Esophagus squamous epithelium (tissue), 5 donors: ENCODE results near the gene PYGO1. TPM values are rescaled to one million over a fixed set of nuclear protein-coding genes. Genes with fewer than 3 reads are reported as not detected.

ENCODE experiments used
- DNase-seq: peaks from one replicate; lab custom pipeline; 2025; lab: John Stamatoyannopoulos, UW
- H3K27ac ChIP-seq, 4 donors: fragments of 200-600 bp; sonication (generic); one replicate each; pipeline ENCODE4 v1.5.1; 2016 to 2019; ENCODE audit warnings: mild to moderate bottlenecking in 1 of 4
- H3K27me3 ChIP-seq, 4 donors: fragments of 200-600 bp; sonication (generic); 1 replicate in 3 of 4; 2 replicates in 1 of 4; pipeline versions ENCODE4 v1.5.1 to v1.6.0; 2017 to 2021; ENCODE audit warnings: antibody characterized with exemption in 1 of 4
- H3K36me3 ChIP-seq, 3 donors: fragments of 200-600 bp; sonication (generic); one replicate each; pipeline ENCODE4 v1.5.1; 2016 to 2019
- H3K4me1 ChIP-seq, 3 donors: fragments of 200-600 bp; sonication (generic); one replicate each; pipeline ENCODE4 v1.5.1; 2017 to 2019
- H3K4me3 ChIP-seq, 4 donors: fragments of 200-600 bp; sonication (generic); 1 replicate in 3 of 4; 2 replicates in 1 of 4; pipeline ENCODE4 v1.5.1; 2016 to 2019; ENCODE audit warnings: mild to moderate bottlenecking in 2 of 4, moderate library complexity in 1 of 4
- H3K9me3 ChIP-seq, 3 donors: fragments of 200-600 bp; sonication (generic); one replicate each; pipeline ENCODE4 v1.5.1; 2016 to 2019
- POLR2A ChIP-seq, 4 donors: fragments of 450-650 bp; IDR thresholded peaks; one replicate each; pipeline ENCODE4 v1.6.1; 2017; ENCODE audit warnings: antibody characterized with exemption in 4 of 4, mild to moderate bottlenecking in 4 of 4, moderate library complexity in 3 of 4
- WGBS, 2 donors: methylation state at CpG; one replicate each; pipeline ENCODE4 v1.1.5; 2018; 5-methylcytosine and 5-hydroxymethylcytosine counted together
- intact Hi-C: fragments of 100-400 bp; cut with DNase I; formaldehyde crosslinking; loops from one replicate; pipeline ENCODE4 v1.15.0; 2022
- total RNA-seq, 4 donors: library from RNA; depleted of rRNA; stranded (reverse); fragments of >200 nt; gene quantifications; one replicate each; pipeline ENCODE4 v1.1.0, GENCODE V29; 2016
- TF ChIP-seq, protein P1 (sequence below), 6 experiments: fragments of 450-650 bp in 4 of 6; fragments of 200-600 bp in 2 of 6; sonication (generic) in 2 of 6; IDR thresholded peaks; one replicate each; pipeline ENCODE4 v1.5.1; 2016 to 2019; ENCODE audit warnings: antibody characterized with exemption in 6 of 6, mild to moderate bottlenecking in 4 of 6, moderate library complexity in 4 of 6
- donor health status: DM: yes; HTN: yes; CAD: no.

PYGO1 gene
- total RNA-seq, 4 donors from 2014 or later: 1.3 to 5.1 (median 1.8) TPM

DNA sequence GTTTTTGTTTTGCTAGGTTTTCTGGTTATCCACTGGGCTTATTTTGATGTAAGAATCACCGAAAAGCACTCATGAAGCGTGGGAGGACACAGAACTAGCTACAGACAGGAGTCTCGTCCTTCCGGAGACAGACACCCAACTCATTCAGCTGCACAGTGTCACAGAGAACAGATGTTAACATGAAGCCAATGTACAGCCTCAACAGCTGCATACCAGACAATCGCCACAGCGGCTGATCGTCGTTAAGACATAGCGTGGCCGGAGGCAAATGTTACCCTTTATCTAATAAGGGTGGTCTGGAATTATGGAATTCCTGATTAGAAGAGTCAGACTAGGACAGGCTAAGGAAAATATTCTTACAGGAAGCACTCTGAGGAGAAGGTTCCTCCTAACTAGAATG is 1.1 kb upstream of the PYGO1 start:
- WGBS, 2 donors: 89 to 98% methylated on average over 10 of the region's 10 CpGs
- H3K27ac ChIP-seq: no peak overlapping the region

DNA sequence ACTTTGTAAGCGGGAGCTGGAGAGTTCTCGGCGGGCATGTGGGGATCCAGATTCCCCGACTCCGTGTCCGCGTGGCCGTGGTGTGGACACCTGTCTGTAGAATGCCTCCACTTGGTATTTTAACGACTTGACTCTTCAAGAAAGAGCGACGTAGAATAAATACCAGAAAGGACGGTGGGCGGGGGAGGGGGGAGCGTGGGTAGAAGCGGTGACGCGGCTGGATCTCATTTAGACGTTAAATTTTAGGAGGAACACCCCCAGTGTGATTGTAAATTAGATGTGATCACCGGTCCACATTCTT is 620 bp upstream of the PYGO1 start:
- intact Hi-C loops: no loop called here
- peaks cover 0 to 28% (median 0%) of the 10 kb centered on the region in 3 donors for H3K4me1 ChIP-seq
- H3K4me3 ChIP-seq: peak overlapping the region; percentile 43 to 80 (median 61)
- TF ChIP-seq POLR2A (IDR thresholded peaks at IDR 0.05): no peak
- TF ChIP-seq, protein P1, sequence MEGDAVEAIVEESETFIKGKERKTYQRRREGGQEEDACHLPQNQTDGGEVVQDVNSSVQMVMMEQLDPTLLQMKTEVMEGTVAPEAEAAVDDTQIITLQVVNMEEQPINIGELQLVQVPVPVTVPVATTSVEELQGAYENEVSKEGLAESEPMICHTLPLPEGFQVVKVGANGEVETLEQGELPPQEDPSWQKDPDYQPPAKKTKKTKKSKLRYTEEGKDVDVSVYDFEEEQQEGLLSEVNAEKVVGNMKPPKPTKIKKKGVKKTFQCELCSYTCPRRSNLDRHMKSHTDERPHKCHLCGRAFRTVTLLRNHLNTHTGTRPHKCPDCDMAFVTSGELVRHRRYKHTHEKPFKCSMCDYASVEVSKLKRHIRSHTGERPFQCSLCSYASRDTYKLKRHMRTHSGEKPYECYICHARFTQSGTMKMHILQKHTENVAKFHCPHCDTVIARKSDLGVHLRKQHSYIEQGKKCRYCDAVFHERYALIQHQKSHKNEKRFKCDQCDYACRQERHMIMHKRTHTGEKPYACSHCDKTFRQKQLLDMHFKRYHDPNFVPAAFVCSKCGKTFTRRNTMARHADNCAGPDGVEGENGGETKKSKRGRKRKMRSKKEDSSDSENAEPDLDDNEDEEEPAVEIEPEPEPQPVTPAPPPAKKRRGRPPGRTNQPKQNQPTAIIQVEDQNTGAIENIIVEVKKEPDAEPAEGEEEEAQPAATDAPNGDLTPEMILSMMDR (IDR thresholded peaks at IDR 0.05): no peak
- peak overlapping the region; percentile 62 to 91 (median 81) for H3K27ac ChIP-seq
- H3K27me3 ChIP-seq: peaks cover 0 to 33% (median 0%) of the 10 kb centered on the region in 4 donors
- DNase-seq: no peak
- H3K9me3 ChIP-seq: no peaks in the 10 kb centered on the region
- no peaks in the 10 kb centered on the region for H3K36me3 ChIP-seq
- WGBS, 2 donors: 13 to 27% methylated on average over 14 to 19 of the region's 19 CpGs

More for the DNA sequence above, 1.1 kb upstream of the PYGO1 start:
- H3K27me3 ChIP-seq: peaks cover 0 to 33% (median 0%) of the 10 kb centered on the region in 4 donors
- H3K4me1 ChIP-seq: peaks cover 0 to 28% (median 0%) of the 10 kb centered on the region in 3 donors
- no peaks in the 10 kb centered on the region for H3K36me3 ChIP-seq
- H3K9me3 ChIP-seq: no peaks in the 10 kb centered on the region
- no peak for DNase-seq
- no peak for TF ChIP-seq POLR2A (IDR thresholded peaks at IDR 0.05)
- TF ChIP-seq, protein P1 (IDR thresholded peaks at IDR 0.05): no peak
- H3K4me3 ChIP-seq: peak overlapping the region in 3 of 4 donors; percentile 58 to 80 (median 64)
- intact Hi-C loops: no loop called here

DNA sequence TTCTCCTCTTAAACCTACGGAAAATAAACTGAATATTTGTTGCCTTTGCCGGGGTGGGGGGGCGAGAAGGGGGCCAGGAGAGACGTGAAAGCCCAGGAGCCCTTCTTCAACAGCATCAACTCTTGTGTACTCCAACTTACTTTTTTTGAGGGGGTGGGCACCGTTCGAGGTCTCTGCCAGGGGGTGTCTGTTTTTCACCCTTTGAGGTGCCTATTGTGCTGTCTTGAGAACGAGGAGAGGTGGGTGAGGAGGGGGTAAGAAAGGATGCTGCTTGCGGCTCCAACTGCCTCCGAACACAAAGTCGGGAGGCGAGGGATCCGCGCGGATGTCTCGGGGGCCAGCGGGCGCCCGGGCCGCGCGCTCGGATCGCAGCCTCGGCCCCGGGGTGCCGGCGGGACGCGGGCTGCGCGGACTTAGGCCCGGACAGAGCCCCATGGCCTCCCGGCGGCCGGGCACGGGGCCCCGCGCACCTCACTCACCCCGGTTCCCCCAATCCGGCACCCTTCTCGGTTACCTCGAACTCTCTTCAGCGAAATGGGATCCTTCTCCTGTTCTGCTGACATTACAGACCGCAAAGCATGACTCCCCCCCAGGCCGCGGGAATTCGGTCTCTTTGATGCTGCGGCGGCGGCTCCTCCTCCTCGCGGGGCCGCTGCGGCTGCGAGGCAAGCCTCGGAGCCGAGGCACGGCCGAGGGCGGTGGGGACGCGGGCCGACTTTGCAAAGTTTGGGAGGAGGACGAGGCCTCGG is 650 bp downstream of the PYGO1 start:
- intact Hi-C loops: no loop called here
- Histone ChIP-seq H3K27ac (peak overlapping the region; percentile 76 to 91 (median 83)), H3K4me3 (peak overlapping the region; percentile 43 to 80 (median 61)), H3K4me1 (peaks cover 0 to 28% (median 0%) of the 10 kb centered on the region in 3 donors), H3K27me3 (peaks cover 0 to 33% (median 0%) of the 10 kb centered on the region in 4 donors), H3K9me3 (no peaks in the 10 kb centered on the region), H3K36me3 (no peaks in the 10 kb centered on the region)
- no peak for TF ChIP-seq POLR2A (IDR thresholded peaks at IDR 0.05)
- DNase-seq: no peak
- WGBS, 2 donors: 4 to 35% methylated on average over 7 to 40 of the region's 65 CpGs

DNA sequence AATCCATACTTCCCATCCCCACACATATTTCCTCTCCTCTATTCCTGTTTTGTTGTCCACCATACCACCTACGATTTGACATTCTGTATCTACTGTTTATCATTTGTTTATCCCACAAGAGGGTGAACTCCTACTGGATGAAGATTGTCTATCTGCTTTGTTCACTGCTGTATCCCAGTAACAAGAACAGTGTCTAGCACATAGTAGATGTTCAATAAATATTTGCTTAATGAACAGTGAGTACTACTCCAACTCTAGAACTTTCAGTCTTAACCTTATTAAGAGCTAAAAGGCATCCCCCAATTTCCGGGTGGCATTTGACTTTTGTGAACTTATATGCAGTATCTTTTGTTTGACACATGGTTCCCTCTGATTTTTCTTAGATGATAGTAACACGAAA is 1.3 kb downstream of the PYGO1 start:
- no peak for DNase-seq
- TF ChIP-seq, protein P1 (IDR thresholded peaks at IDR 0.05): no peak
- no peak for TF ChIP-seq POLR2A (IDR thresholded peaks at IDR 0.05)

DNA sequence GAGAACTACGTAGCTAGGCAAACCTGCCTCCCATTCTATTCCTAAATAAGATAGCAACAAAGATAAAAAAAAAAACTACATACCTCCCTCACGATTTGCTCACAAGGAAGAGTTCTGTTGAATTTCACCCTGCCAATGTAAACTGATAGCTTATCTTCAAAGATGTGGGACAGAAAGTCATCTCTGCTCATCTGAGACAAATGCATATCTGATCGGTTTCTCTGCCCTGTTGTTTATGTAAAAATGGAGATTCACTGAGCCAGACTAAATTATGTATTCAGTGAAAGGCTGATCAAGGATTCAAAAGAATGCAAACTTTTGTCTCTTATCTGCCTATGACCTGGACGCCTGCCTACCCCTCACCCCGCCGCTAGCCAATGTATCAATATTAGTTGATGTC is 11.2 kb downstream of the PYGO1 start:
- intact Hi-C loops: no loop called here
- Histone ChIP-seq H3K27me3 (no peaks in the 10 kb centered on the region), H3K36me3 (no peaks in the 10 kb centered on the region), H3K4me3 (no peak overlapping the region), H3K27ac (no peak overlapping the region), H3K9me3 (no peaks in the 10 kb centered on the region), H3K4me1 (no peaks in the 10 kb centered on the region)
- DNase-seq: no peak
- 76 to 78% methylated on average over 5 to 6 of the region's 6 CpGs for WGBS, 2 donors
- TF ChIP-seq, protein P1 (IDR thresholded peaks at IDR 0.05): no peak
- no peak for TF ChIP-seq POLR2A (IDR thresholded peaks at IDR 0.05)

More for the DNA sequence above, 1.3 kb downstream of the PYGO1 start:
- Histone ChIP-seq H3K4me3 (peak overlapping the region in 2 of 4 donors; percentile 64 to 80), H3K9me3 (no peaks in the 10 kb centered on the region), H3K4me1 (peaks cover 0 to 28% (median 0%) of the 10 kb centered on the region in 3 donors), H3K36me3 (no peaks in the 10 kb centered on the region), H3K27me3 (peaks cover 0 to 33% (median 0%) of the 10 kb centered on the region in 4 donors), H3K27ac (no peak overlapping the region)
- intact Hi-C loops: no loop called here
- WGBS, 2 donors: 50 to 60% methylated on average over 3 of the region's 3 CpGs
